ENCODE data around the gene SELENOK. TPM values are rescaled to one million over a fixed set of nuclear protein-coding genes. Genes with fewer than 3 reads are reported as not detected.

SELENOK gene
- total and polyA plus RNA-seq, 7 donors = 46.3 to 207 (median 74.8) TPM

DNA sequence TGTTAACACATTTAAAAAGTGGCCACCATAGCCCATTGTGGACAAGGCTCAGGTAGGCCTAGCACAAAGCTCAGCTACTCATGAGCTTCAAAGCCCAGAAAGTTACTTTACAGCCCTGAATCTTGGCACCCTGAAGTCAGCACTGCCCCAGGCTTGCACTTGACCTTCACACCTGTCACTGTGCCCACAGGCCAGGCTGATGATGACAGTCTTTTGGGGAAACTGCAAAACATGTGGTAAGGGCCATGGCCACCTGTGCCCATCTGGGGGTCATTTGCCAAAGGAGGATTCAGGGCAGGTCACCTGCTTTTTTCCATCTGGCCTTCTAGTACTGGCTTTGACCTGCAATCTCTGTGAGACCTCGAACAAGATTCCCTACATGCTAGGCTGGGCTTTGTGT lies 56.4 kb downstream of the SELENOK start:
- H3K27ac ChIP-seq = no peak overlapping the region
- no peak overlapping the region for H3K4me3 ChIP-seq
- H3K27me3 ChIP-seq (ENCODE audit: insufficient read depth in 3 of 3, low read length in 2 of 3) = no peaks in the 10 kb centered on the region
- H3K4me1 ChIP-seq = no peaks in the 10 kb centered on the region
- H3K9me3 ChIP-seq = no peaks in the 10 kb centered on the region
- intact Hi-C loops (cut with DNase I) = no loop called here
- DNase-seq (no peak), ATAC-seq (peak in 2 of 4 donors; percentile 31 to 55)
- H3K36me3 ChIP-seq (ENCODE audit: insufficient read depth in 1 of 2, low read depth in 1 of 2) = peaks cover 0 to 5% of the 10 kb centered on the region in 2 donors
- TF ChIP-seq, protein P1, sequence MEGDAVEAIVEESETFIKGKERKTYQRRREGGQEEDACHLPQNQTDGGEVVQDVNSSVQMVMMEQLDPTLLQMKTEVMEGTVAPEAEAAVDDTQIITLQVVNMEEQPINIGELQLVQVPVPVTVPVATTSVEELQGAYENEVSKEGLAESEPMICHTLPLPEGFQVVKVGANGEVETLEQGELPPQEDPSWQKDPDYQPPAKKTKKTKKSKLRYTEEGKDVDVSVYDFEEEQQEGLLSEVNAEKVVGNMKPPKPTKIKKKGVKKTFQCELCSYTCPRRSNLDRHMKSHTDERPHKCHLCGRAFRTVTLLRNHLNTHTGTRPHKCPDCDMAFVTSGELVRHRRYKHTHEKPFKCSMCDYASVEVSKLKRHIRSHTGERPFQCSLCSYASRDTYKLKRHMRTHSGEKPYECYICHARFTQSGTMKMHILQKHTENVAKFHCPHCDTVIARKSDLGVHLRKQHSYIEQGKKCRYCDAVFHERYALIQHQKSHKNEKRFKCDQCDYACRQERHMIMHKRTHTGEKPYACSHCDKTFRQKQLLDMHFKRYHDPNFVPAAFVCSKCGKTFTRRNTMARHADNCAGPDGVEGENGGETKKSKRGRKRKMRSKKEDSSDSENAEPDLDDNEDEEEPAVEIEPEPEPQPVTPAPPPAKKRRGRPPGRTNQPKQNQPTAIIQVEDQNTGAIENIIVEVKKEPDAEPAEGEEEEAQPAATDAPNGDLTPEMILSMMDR (IDR thresholded peaks at IDR 0.05) = no peak
- WGBS, 3 donors = 37 to 94% (median 64%) methylated on average over 1 of the region's 1 CpG

DNA sequence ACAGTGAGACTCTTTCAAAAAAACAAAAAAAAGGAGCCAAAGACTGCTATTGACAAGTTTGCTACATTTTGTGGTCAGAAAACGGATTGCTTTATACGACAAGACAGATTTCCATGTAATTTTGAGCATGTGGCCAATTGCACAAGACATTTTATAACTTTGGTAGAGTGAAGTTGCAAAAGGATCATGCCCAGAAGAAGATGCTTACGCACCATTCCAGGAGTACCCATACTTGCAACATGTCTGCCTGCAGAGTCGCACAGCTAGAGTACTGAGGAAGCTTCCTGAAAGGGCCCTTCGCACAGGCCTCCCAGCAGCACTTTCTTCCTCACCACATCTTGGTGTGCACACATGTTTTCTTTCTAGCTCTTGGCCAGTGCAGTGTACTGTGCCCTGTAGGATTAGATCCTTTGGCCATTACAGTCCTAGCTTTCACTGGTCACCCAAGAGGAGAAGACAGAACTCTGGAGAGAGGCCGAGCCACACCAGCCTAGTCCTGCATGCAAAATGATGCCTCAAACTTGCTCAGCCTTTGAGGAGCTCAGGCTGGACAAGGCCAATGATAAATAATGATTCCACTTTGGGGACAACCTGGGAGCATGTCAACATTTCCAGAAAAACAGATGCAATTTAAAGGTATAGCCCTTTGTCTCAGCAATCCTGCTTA lies 57.1 kb downstream of the SELENOK start:
- H3K27ac ChIP-seq = no peak overlapping the region
- ATAC-seq = no peak
- H3K4me3 ChIP-seq = no peak overlapping the region
- DNase-seq = no peak
- TF ChIP-seq, protein P1 (IDR thresholded peaks at IDR 0.05) = no peak
- no peaks in the 10 kb centered on the region for H3K27me3 ChIP-seq (ENCODE audit: insufficient read depth in 3 of 3, low read length in 2 of 3)
- no peaks in the 10 kb centered on the region for H3K9me3 ChIP-seq
- peaks cover 0 to 5% of the 10 kb centered on the region in 2 donors for H3K36me3 ChIP-seq (ENCODE audit: insufficient read depth in 1 of 2, low read depth in 1 of 2)
- no peaks in the 10 kb centered on the region for H3K4me1 ChIP-seq
- intact Hi-C loops (cut with DNase I) = no loop called here
- WGBS, 3 donors = 88 to 96% (median 96%) methylated on average over 6 of the region's 6 CpGs

Other genes starting within 250 kb of the SELENOK start
- gene CHDH, start 45.4 kb downstream of the SELENOK start, total RNA-seq = 1 to 10 TPM; 1.8 to 6.1 (median 3.5) TPM
- gene CHDH, start 45.4 kb downstream of the SELENOK start, polyA plus RNA-seq = 1 to 10 TPM in 2 of 3 donors, under 1 TPM in 1; 0.29 to 2.0 (median 1.1) TPM
- 1 to 10 TPM in 1 of 4 donors, under 1 TPM in 3; 0.34 to 1.3 (median 0.71) TPM for gene IL17RB, start 45.3 kb downstream of the SELENOK start, total RNA-seq
- 1 to 10 TPM in 1 of 3 donors, under 1 TPM in 2; 0.08 to 1.3 (median 0.96) TPM for gene IL17RB, start 45.3 kb downstream of the SELENOK start, polyA plus RNA-seq
- 10 to 100 TPM; 14.1 to 24.3 (median 19.6) TPM for gene ACTR8, start 9.7 kb downstream of the SELENOK start, total RNA-seq
- 10 to 100 TPM in 2 of 3 donors, 1 to 10 TPM in 1; 8.9 to 15.2 (median 12.3) TPM for gene ACTR8, start 9.7 kb downstream of the SELENOK start, polyA plus RNA-seq
- 10 to 100 TPM in 2 of 4 donors, 1 to 10 TPM in 2; 6.1 to 13.5 (median 8.5) TPM for gene CACNA2D3, start 230.7 kb upstream of the SELENOK start, total RNA-seq
- gene CACNA2D3, start 230.7 kb upstream of the SELENOK start, polyA plus RNA-seq = 10 to 100 TPM in 1 of 3 donors, 1 to 10 TPM in 2; 2.7 to 11.7 (median 9.0) TPM